Neuronal stem cell (in vitro differentiated cells): ENCODE data around the gene C2orf78.

Source experiments
- DNase-seq: peaks from one replicate; pipeline ENCODE4 v3.0.0-alpha.2; 2013; ENCODE audit warnings: low spot score
- H2AFZ ChIP-seq: one replicate; pipeline ENCODE4 v1.6.1; 2013; ENCODE audit warnings: mild to moderate bottlenecking, low read length, inconsistent platforms
- H2AK5ac ChIP-seq: 2 replicates; pipeline ENCODE4 v1.6.1; 2013; ENCODE audit warnings: low read depth, mild to moderate bottlenecking, inconsistent platforms, low read length, moderate library complexity, mixed read lengths
- H2BK120ac ChIP-seq: 2 replicates; pipeline ENCODE4 v1.6.1; 2013; ENCODE audit warnings: low read depth, mild to moderate bottlenecking, inconsistent platforms, low read length, moderate library complexity, mixed read lengths
- H2BK12ac ChIP-seq: one replicate; pipeline ENCODE4 v1.6.1; 2013; ENCODE audit warnings: low read length, inconsistent platforms
- H2BK15ac ChIP-seq: 2 replicates; pipeline ENCODE4 v1.6.1; 2013; ENCODE audit warnings: mild to moderate bottlenecking, low read length, inconsistent platforms, mixed read lengths
- H2BK5ac ChIP-seq: one replicate; pipeline ENCODE4 v1.6.1; 2013; ENCODE audit warnings: inconsistent platforms, mild to moderate bottlenecking, low read length, moderate library complexity
- H3K14ac ChIP-seq: one replicate; pipeline ENCODE4 v1.6.1; 2013; ENCODE audit warnings: low read length, inconsistent platforms
- H3K18ac ChIP-seq: 2 replicates; pipeline ENCODE4 v1.6.1; 2013; ENCODE audit warnings: low read length, inconsistent platforms
- H3K23ac ChIP-seq: 2 replicates; pipeline ENCODE4 v1.6.1; 2013; ENCODE audit warnings: low read depth, mild to moderate bottlenecking, mixed read lengths, low read length, inconsistent platforms; ENCODE audit not compliant: poor library complexity
- H3K27ac ChIP-seq: replicated peaks from 3 replicates; pipeline ENCODE4 v1.5.1; 2013; ENCODE audit warnings: low read length, inconsistent platforms
- H3K27me3 ChIP-seq, 3 experiments: 2 replicates each; pipeline ENCODE4 v1.6.1; 2013; ENCODE audit warnings: low read length in 3 of 3, mild to moderate bottlenecking in 2 of 3, inconsistent platforms in 1 of 3, low read depth in 1 of 3, mixed read lengths in 1 of 3, moderate library complexity in 1 of 3; ENCODE audit not compliant: control insufficient read depth in 3 of 3, insufficient read depth in 3 of 3
- H3K36me3 ChIP-seq, 2 donors: replicated peaks in 1 of 2; 2 replicates each; pipeline ENCODE4 v1.6.1; 2013; ENCODE audit warnings: low read length in 2 of 2; ENCODE audit not compliant: control insufficient read depth in 2 of 2, insufficient read depth in 2 of 2
- H3K4ac ChIP-seq: 2 replicates; pipeline ENCODE4 v1.6.1; 2013; ENCODE audit warnings: inconsistent platforms, mild to moderate bottlenecking, low read length, moderate library complexity
- H3K4me1 ChIP-seq, 2 donors: 1 replicate in 1 of 2; 2 replicates in 1 of 2; pipeline ENCODE4 v1.6.1; 2013; ENCODE audit warnings: low read length in 2 of 2, low read depth in 1 of 2; ENCODE audit not compliant: control insufficient read depth in 2 of 2, insufficient read depth in 1 of 2
- H3K4me2 ChIP-seq: one replicate; pipeline ENCODE4 v1.6.1; 2013; ENCODE audit warnings: mild to moderate bottlenecking, low read length, inconsistent platforms; ENCODE audit not compliant: insufficient read depth, poor library complexity, severe bottlenecking
- H3K4me3 ChIP-seq, 2 donors: 2 replicates each; pipeline ENCODE4 v1.5.1; 2013; ENCODE audit warnings: low read length in 2 of 2, mild to moderate bottlenecking in 2 of 2, inconsistent platforms in 1 of 2, moderate library complexity in 1 of 2
- H3K79me1 ChIP-seq: one replicate; pipeline ENCODE4 v1.6.1; 2013; ENCODE audit warnings: low read depth, mild to moderate bottlenecking, inconsistent platforms, low read length, moderate library complexity
- H3K9ac ChIP-seq: one replicate; pipeline ENCODE4 v1.6.1; 2013; ENCODE audit warnings: mild to moderate bottlenecking, low read depth, low read length, inconsistent platforms; ENCODE audit not compliant: poor library complexity
- H3K9me3 ChIP-seq, 2 donors: replicated peaks in 1 of 2; 2 replicates each; pipeline versions ENCODE3 to v1.6.1; 2013; ENCODE audit warnings: low read length in 2 of 2, mild to moderate bottlenecking in 2 of 2, inconsistent platforms in 1 of 2, low read depth in 1 of 2, mixed read lengths in 1 of 2, moderate library complexity in 1 of 2; ENCODE audit not compliant: control insufficient read depth in 2 of 2, insufficient read depth in 1 of 2
- H4K8ac ChIP-seq: one replicate; pipeline ENCODE4 v1.6.1; 2013; ENCODE audit warnings: low read depth, mild to moderate bottlenecking, inconsistent platforms, low read length, moderate library complexity
- H4K91ac ChIP-seq: one replicate; pipeline ENCODE4 v1.6.1; 2013; ENCODE audit warnings: low read length, low read depth, mild to moderate bottlenecking, inconsistent platforms; ENCODE audit not compliant: poor library complexity
- WGBS, 2 donors: extraction: QIAGEN DNeasy Blood & Tissue Kit; methylation state at CpG; one replicate each; pipeline ENCODE4 v1.1.7; 2013; ENCODE audit warnings: missing lambda C conversion rate in 2 of 2, mixed read lengths in 1 of 2; ENCODE audit not compliant: insufficient read length in 2 of 2, insufficient replicate concordance in 1 of 2; ENCODE audit errors: extremely low coverage in 2 of 2; 5-methylcytosine and 5-hydroxymethylcytosine counted together

C2orf78 gene

GRCh38 chr2:73851274-73851673 is 67.3 kb downstream of the C2orf78 start:
- no peak for DNase-seq
- no peak overlapping the region for H3K23ac ChIP-seq
- no peak overlapping the region for H3K27ac ChIP-seq
- WGBS, 2 donors, result no CpG with 5 or more reads among the region's 3 CpGs
- no peak overlapping the region for H3K9ac ChIP-seq
- H3K4me3 ChIP-seq, result no peak overlapping the region
- H2BK12ac ChIP-seq, result no peak overlapping the region
- peaks cover 26 to 98% of the 10 kb centered on the region in 2 donors for H3K36me3 ChIP-seq
- H3K4me2 ChIP-seq, result no peak overlapping the region
- H3K4me1 ChIP-seq, result no peaks in the 10 kb centered on the region
- H3K9me3 ChIP-seq, result peaks cover 0 to 2% of the 10 kb centered on the region in 2 donors
- no peak overlapping the region for H2AFZ ChIP-seq
- no peak overlapping the region for H3K14ac ChIP-seq
- no peaks in the 10 kb centered on the region for H3K27me3 ChIP-seq
- H2BK120ac ChIP-seq, result no peak overlapping the region
- no peak overlapping the region for H4K8ac ChIP-seq
- H2BK5ac ChIP-seq, result no peak overlapping the region
- H3K18ac ChIP-seq, result no peak overlapping the region
- no peak overlapping the region for H2BK15ac ChIP-seq
- no peak overlapping the region for H2AK5ac ChIP-seq
- H3K79me1 ChIP-seq, result no peaks in the 10 kb centered on the region
- H4K91ac ChIP-seq, result no peak overlapping the region
- no peak overlapping the region for H3K4ac ChIP-seq

GRCh38 chr2:73852020-73852419 is 68.0 kb downstream of the C2orf78 start:
- Histone ChIP-seq H4K91ac (no peak overlapping the region), H3K4ac (no peak overlapping the region), H2BK120ac (no peak overlapping the region), H3K14ac (no peak overlapping the region), H2BK15ac (no peak overlapping the region), H3K9ac (no peak overlapping the region), H3K4me3 (no peak overlapping the region), H3K18ac (no peak overlapping the region), H2AK5ac (no peak overlapping the region), H3K4me2 (no peak overlapping the region), H3K27me3 (no peaks in the 10 kb centered on the region), H2BK12ac (no peak overlapping the region), H3K23ac (no peak overlapping the region), H3K4me1 (no peaks in the 10 kb centered on the region), H3K9me3 (peaks cover 0 to 2% of the 10 kb centered on the region in 2 donors), H3K27ac (no peak overlapping the region), H3K36me3 (peaks cover 30 to 98% of the 10 kb centered on the region in 2 donors), H2BK5ac (no peak overlapping the region), H3K79me1 (no peaks in the 10 kb centered on the region), H2AFZ (no peak overlapping the region), H4K8ac (no peak overlapping the region)
- DNase-seq, result no peak

GRCh38 chr2:73855526-73855925 is 71.5 kb downstream of the C2orf78 start:
- Histone ChIP-seq H4K91ac (no peak overlapping the region), H3K79me1 (no peaks in the 10 kb centered on the region), H3K9ac (no peak overlapping the region), H3K27me3 (no peaks in the 10 kb centered on the region), H3K4me2 (no peak overlapping the region), H2AFZ (no peak overlapping the region), H3K4me3 (no peak overlapping the region), H3K4me1 (no peaks in the 10 kb centered on the region), H2BK120ac (no peak overlapping the region), H2AK5ac (no peak overlapping the region), H3K18ac (no peak overlapping the region), H3K14ac (no peak overlapping the region), H3K23ac (no peak overlapping the region), H2BK12ac (no peak overlapping the region), H3K9me3 (no peaks in the 10 kb centered on the region), H2BK5ac (no peak overlapping the region), H2BK15ac (no peak overlapping the region), H3K4ac (no peak overlapping the region), H4K8ac (no peak overlapping the region), H3K27ac (no peak overlapping the region), H3K36me3 (peaks cover 29 to 89% of the 10 kb centered on the region in 2 donors)
- no peak for DNase-seq
- no CpG with 5 or more reads among the region's 2 CpGs for WGBS, 2 donors

GRCh38 chr2:73856214-73856613 is 72.2 kb downstream of the C2orf78 start:
- Histone ChIP-seq H3K4me2 (no peak overlapping the region), H2BK15ac (no peak overlapping the region), H3K9me3 (no peaks in the 10 kb centered on the region), H3K23ac (no peak overlapping the region), H2AK5ac (no peak overlapping the region), H3K18ac (no peak overlapping the region), H2AFZ (no peak overlapping the region), H3K9ac (no peak overlapping the region), H4K8ac (no peak overlapping the region), H3K27ac (no peak overlapping the region), H2BK12ac (no peak overlapping the region), H3K36me3 (peaks cover 31 to 89% of the 10 kb centered on the region in 2 donors), H3K79me1 (no peaks in the 10 kb centered on the region), H3K14ac (no peak overlapping the region), H3K4me1 (no peaks in the 10 kb centered on the region), H3K4ac (no peak overlapping the region), H2BK5ac (no peak overlapping the region), H3K27me3 (no peaks in the 10 kb centered on the region), H4K91ac (no peak overlapping the region), H3K4me3 (no peak overlapping the region), H2BK120ac (no peak overlapping the region)
- no peak for DNase-seq
